Body of pancreas (tissue), 4 donors: ENCODE measurements around the gene SCN11A. TPM values are rescaled to one million over a fixed set of nuclear protein-coding genes. Genes with fewer than 3 reads are reported as not detected.

Experiments
- ATAC-seq: fragments of 150-250 bp; one replicate; pipeline ENCODE4 v1.9.1; 2016
- DNase-seq, 4 donors: peaks; one replicate each; pipeline ENCODE4 v3.0.0-alpha.2; 2019
- H3K27ac ChIP-seq, 4 donors: fragments of 200-600 bp; sonication (generic); 1 replicate in 3 of 4; 2 replicates in 1 of 4; pipeline versions ENCODE4 v1.5.1 to v1.6.1; 2016 to 2019; ENCODE audit warnings: mild to moderate bottlenecking in 1 of 4, mixed read lengths in 1 of 4, moderate library complexity in 1 of 4
- H3K27me3 ChIP-seq, 2 donors: fragments of 200-600 bp; sonication (generic); one replicate each; pipeline ENCODE4 v1.6.0; 2016; ENCODE audit warnings: mild to moderate bottlenecking in 1 of 2
- H3K36me3 ChIP-seq, 2 donors: fragments of 200-600 bp; sonication (generic); replicated peaks in 1 of 2; 2 replicates each; pipeline ENCODE4 v1.5.1; 2016; ENCODE audit warnings: low read depth in 2 of 2; ENCODE audit not compliant: insufficient read depth in 1 of 2
- H3K4me1 ChIP-seq: fragments of 200-600 bp; sonication (generic); one replicate; pipeline ENCODE4 v1.6.0; 2016
- H3K4me3 ChIP-seq, 2 donors: fragments of 200-600 bp; sonication (generic); 1 replicate in 1 of 2; 2 replicates in 1 of 2; pipeline ENCODE4 v1.5.1; 2016 to 2019
- H3K9me3 ChIP-seq, 3 donors: fragments of 200-600 bp; sonication (generic); 1 replicate in 2 of 3; 2 replicates in 1 of 3; pipeline ENCODE4 v1.5.1; 2016
- POLR2A ChIP-seq, 3 donors: fragments of 450-650 bp; IDR thresholded peaks; one replicate each; pipeline ENCODE4 v1.6.1; 2016; ENCODE audit warnings: antibody characterized with exemption in 3 of 3, mild to moderate bottlenecking in 2 of 3
- WGBS, 2 donors: methylation state at CpG; one replicate each; pipeline ENCODE4 v1.1.5; 2017; 5-methylcytosine and 5-hydroxymethylcytosine counted together
- intact Hi-C: fragments of 100-400 bp; cut with DNase I; formaldehyde crosslinking; loops from one replicate; pipeline ENCODE4 v1.15.1; 2023
- total RNA-seq, 2 donors: library from RNA; depleted of rRNA; stranded (reverse); fragments of >200 nt; gene quantifications; one replicate each; pipeline ENCODE4 v1.1.0, GENCODE V29; 2016
- TF ChIP-seq, protein P1 (sequence below), 7 experiments: fragments of 450-650 bp in 4 of 7; fragments of 200-600 bp in 3 of 7; sonication (generic) in 3 of 7; IDR thresholded peaks; one replicate each; pipeline ENCODE4 v1.5.1; 2016 to 2019; ENCODE audit warnings: antibody characterized with exemption in 7 of 7

SCN11A gene
- total RNA-seq, 2 donors from 2014 or later = 0.26 TPM; not detected in 1

DNA sequence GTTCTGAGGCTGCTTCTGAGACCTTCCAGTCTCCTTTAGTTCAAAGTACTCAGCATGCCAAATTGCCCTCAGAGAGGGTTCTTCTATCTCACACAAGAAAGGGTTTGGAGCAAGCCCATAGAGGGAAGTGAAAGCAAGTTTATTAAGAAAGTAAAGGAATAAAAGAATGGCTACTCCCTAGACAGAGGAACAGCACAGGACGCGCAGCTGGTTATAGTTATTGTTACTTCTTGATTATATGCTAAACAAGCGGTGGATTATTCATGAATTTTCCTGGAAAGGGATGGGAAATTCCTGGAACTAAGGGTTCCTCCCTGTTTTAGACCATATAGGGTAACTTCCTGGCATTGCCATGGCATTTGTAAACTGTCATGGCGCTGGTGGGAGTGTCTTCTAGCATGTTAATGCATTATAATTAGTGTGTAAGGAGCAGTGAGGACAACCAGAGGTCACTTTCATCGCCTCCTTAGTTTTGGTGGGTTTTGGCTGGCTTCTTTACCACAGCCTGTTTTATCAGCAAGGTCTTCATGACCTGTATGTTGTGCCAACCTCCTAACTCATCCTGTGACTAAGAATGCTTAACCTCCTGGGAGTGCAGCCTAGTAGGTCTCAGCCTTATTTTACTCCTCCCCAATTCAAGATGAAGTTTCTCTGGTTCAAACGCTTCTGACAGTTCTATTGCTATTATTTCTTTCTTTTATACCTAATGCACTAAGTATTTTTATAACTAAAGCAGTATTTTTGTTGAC, 26.3 kb downstream of the SCN11A start:
- no peak for TF ChIP-seq POLR2A (IDR thresholded peaks at IDR 0.05)
- TF ChIP-seq, protein P1, sequence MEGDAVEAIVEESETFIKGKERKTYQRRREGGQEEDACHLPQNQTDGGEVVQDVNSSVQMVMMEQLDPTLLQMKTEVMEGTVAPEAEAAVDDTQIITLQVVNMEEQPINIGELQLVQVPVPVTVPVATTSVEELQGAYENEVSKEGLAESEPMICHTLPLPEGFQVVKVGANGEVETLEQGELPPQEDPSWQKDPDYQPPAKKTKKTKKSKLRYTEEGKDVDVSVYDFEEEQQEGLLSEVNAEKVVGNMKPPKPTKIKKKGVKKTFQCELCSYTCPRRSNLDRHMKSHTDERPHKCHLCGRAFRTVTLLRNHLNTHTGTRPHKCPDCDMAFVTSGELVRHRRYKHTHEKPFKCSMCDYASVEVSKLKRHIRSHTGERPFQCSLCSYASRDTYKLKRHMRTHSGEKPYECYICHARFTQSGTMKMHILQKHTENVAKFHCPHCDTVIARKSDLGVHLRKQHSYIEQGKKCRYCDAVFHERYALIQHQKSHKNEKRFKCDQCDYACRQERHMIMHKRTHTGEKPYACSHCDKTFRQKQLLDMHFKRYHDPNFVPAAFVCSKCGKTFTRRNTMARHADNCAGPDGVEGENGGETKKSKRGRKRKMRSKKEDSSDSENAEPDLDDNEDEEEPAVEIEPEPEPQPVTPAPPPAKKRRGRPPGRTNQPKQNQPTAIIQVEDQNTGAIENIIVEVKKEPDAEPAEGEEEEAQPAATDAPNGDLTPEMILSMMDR (IDR thresholded peaks at IDR 0.05) = no peak
- no peak overlapping the region for H3K27ac ChIP-seq
- intact Hi-C loops = no loop called here
- no peaks in the 10 kb centered on the region for H3K4me1 ChIP-seq
- H3K9me3 ChIP-seq = no peaks in the 10 kb centered on the region
- no peak for ATAC-seq
- no peaks in the 10 kb centered on the region for H3K36me3 ChIP-seq
- DNase-seq = no peak
- 71 to 79% methylated on average over 6 of the region's 6 CpGs for WGBS, 2 donors
- no peaks in the 10 kb centered on the region for H3K27me3 ChIP-seq
- H3K4me3 ChIP-seq = no peak overlapping the region

DNA sequence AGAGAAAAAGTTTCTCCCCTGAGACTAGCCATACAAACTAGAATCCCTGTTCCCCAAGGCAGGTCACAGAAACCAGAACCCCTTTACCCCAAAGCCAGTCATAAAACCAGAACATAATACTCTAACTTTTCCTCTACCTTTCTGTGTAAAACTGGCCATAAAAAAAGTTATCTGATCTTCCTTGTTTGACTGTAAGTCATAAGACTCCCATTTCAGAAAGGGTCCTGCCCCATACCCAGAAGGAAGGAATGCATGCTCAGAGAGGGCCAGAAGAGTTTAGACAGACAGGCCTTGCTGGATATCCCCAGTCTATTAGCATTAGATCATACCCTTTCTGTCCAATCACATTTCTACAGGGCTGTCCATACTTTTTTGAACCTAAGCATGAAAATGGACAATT, 27.2 kb downstream of the SCN11A start:
- no peaks in the 10 kb centered on the region for H3K9me3 ChIP-seq
- no peak for TF ChIP-seq POLR2A (IDR thresholded peaks at IDR 0.05)
- TF ChIP-seq, protein P1 (IDR thresholded peaks at IDR 0.05) = no peak
- ATAC-seq (no peak), DNase-seq (no peak)
- H3K27me3 ChIP-seq = no peaks in the 10 kb centered on the region
- intact Hi-C loops = no loop called here
- H3K4me1 ChIP-seq = no peaks in the 10 kb centered on the region
- H3K4me3 ChIP-seq = no peak overlapping the region
- no peak overlapping the region for H3K27ac ChIP-seq
- no peaks in the 10 kb centered on the region for H3K36me3 ChIP-seq

- TF ChIP-seq, protein P1 (IDR thresholded peaks at IDR 0.05) = no peak
- TF ChIP-seq POLR2A (IDR thresholded peaks at IDR 0.05) = no peak
- intact Hi-C loops = no loop called here
- Histone ChIP-seq H3K9me3 (no peaks in the 10 kb centered on the region), H3K4me3 (no peak overlapping the region), H3K4me1 (no peaks in the 10 kb centered on the region), H3K27ac (no peak overlapping the region), H3K36me3 (no peaks in the 10 kb centered on the region), H3K27me3 (no peaks in the 10 kb centered on the region)
- ATAC-seq (no peak), DNase-seq (no peak)
These were observed 29.5 kb downstream of the SCN11A start for GRCh38 chr3:39022286-39022630.

GRCh38 chr3:39021465-39022285, 30.1 kb downstream of the SCN11A start:
- DNase-seq (no peak), ATAC-seq (no peak)
- intact Hi-C loops = no loop called here
- H3K27ac ChIP-seq = no peak overlapping the region
- WGBS, 2 donors = 90 to 92% methylated on average over 4 of the region's 4 CpGs
- no peaks in the 10 kb centered on the region for H3K27me3 ChIP-seq
- H3K36me3 ChIP-seq = no peaks in the 10 kb centered on the region
- H3K9me3 ChIP-seq = no peaks in the 10 kb centered on the region
- no peak overlapping the region for H3K4me3 ChIP-seq
- H3K4me1 ChIP-seq = no peaks in the 10 kb centered on the region
- TF ChIP-seq, protein P1 (IDR thresholded peaks at IDR 0.05) = no peak
